Testis (tissue), 2 donors: Measurements from ENCODE around the gene CADM1.

Experiments
- POLR2A ChIP-seq: fragments of 450-650 bp; IDR thresholded peaks from one replicate; pipeline ENCODE4 v1.6.1; 2017; ENCODE audit warnings: antibody characterized with exemption, mild to moderate bottlenecking, moderate library complexity
- TF ChIP-seq, protein P1 (sequence below), 3 experiments: fragments of 450-650 bp in 2 of 3; fragments of 200-600 bp in 1 of 3; sonication (generic) in 1 of 3; IDR thresholded peaks; one replicate each; pipeline ENCODE4 v1.5.1; 2016 to 2019; ENCODE audit warnings: antibody characterized with exemption in 3 of 3, mild to moderate bottlenecking in 2 of 3, moderate library complexity in 1 of 3

DNA sequence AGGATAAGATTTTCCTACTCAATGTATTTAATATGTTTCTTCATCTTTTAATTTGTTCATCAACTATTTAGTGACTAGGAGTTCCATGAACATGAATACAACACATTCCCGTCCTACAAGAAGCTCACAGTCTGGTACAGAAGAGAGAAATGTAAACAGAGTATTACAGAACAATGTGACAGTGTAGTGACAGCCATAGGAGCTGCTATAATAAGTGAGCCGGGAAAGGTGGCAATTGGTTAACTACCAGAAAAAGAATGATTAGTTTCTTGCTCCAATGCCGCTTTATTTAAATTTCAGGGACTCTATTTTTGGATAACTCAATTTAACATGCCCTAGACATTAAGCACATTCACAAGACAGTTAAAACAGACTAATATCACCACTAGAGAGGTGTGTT, 192.3 kb downstream of the CADM1 start:
- TF ChIP-seq, protein P1, sequence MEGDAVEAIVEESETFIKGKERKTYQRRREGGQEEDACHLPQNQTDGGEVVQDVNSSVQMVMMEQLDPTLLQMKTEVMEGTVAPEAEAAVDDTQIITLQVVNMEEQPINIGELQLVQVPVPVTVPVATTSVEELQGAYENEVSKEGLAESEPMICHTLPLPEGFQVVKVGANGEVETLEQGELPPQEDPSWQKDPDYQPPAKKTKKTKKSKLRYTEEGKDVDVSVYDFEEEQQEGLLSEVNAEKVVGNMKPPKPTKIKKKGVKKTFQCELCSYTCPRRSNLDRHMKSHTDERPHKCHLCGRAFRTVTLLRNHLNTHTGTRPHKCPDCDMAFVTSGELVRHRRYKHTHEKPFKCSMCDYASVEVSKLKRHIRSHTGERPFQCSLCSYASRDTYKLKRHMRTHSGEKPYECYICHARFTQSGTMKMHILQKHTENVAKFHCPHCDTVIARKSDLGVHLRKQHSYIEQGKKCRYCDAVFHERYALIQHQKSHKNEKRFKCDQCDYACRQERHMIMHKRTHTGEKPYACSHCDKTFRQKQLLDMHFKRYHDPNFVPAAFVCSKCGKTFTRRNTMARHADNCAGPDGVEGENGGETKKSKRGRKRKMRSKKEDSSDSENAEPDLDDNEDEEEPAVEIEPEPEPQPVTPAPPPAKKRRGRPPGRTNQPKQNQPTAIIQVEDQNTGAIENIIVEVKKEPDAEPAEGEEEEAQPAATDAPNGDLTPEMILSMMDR (IDR thresholded peaks at IDR 0.05), result no peak
- TF ChIP-seq POLR2A, result no peak
